HCT116 (cell line): ENCODE results near the gene TCFL5. TPM values are rescaled to one million over a fixed set of nuclear protein-coding genes. Genes with fewer than 3 reads are reported as not detected.
A peak's percentile ranks its signal among the peaks of the same experiment; 100 is the strongest.

Experiments
- ATAC-seq: fragments of 200-7000 bp; cut with Tn5 transposase; 2 replicates; pipeline ENCODE4 v1.9.1; 2020; ENCODE audit warnings: mild to moderate bottlenecking, moderate library complexity
- BruUV-seq: library from RNA; stranded (reverse); fragments of 400-500 nt; replicated peaks from 2 replicates; lab custom pipeline; 2021; lab: Mats Ljungman, UMichigan
- CTCF ChIA-PET: fragments of 300-600 bp; sonication (Branson Sonifier 250); formaldehyde crosslinking; loops from one replicate; lab custom pipeline; 2021; ENCODE audit warnings: antibody characterized with exemption; lab: Charles Lee
- POLR2A ChIA-PET: fragments of 300-600, 350-600 bp; sonication (Branson Sonifier 250); formaldehyde crosslinking; loops from one replicate; lab custom pipeline; 2021; ENCODE audit warnings: antibody characterized with exemption; lab: Charles Lee
- RAD21 ChIA-PET, 2 experiments: fragments of 300-600 bp; sonication (Branson Sonifier 250); formaldehyde crosslinking; loops; one replicate each; lab custom pipeline; 2023; ENCODE audit warnings: low total read pairs in 2 of 2; ENCODE audit not compliant: uncharacterized antibody in 2 of 2, unreplicated experiment in 2 of 2, low non-redundant PET in 1 of 2; lab: Charles Lee
- DNase-seq: peaks from one replicate; pipeline ENCODE4 v3.0.0-alpha.2; 2010; ENCODE audit warnings: low read depth, low spot score
- H2AFZ ChIP-seq: fragments of 200-600 bp; shearing (Covaris generic), sonication (generic); 2 replicates; pipeline ENCODE4 v1.6.1; 2017; ENCODE audit warnings: low read depth, mixed run types, mixed read lengths, antibody characterized with exemption, low read length; ENCODE audit not compliant: poor library complexity, severe bottlenecking
- H3K27ac ChIP-seq: 2 replicates; pipeline ENCODE4 v1.5.1; 2012; ENCODE audit warnings: low read depth, low read length
- H3K27me3 ChIP-seq: fragments of 200-600 bp; sonication (generic); 2 replicates; pipeline ENCODE4 v1.6.1; 2016; ENCODE audit warnings: mixed run types, low read length, mixed read lengths; ENCODE audit not compliant: insufficient read depth
- H3K36me3 ChIP-seq, 2 experiments: fragments of 200-500 bp in 1 of 2; fragments of 200-600 bp in 1 of 2; sonication (Bioruptor generic) in 1 of 2; sonication (generic) in 1 of 2; 2 replicates each; pipeline versions ENCODE4 v1.5.1 to v1.6.1; 2014 to 2016; ENCODE audit warnings: low read length in 2 of 2, inconsistent platforms in 1 of 2, mixed read lengths in 1 of 2, mixed run types in 1 of 2; ENCODE audit not compliant: insufficient read depth in 2 of 2, control insufficient read depth in 1 of 2
- H3K4me1 ChIP-seq, 2 experiments: fragments of 200-600 bp in 1 of 2; sonication (generic) in 1 of 2; 2 replicates each; pipeline versions ENCODE4 v1.5.1 to v1.6.1; 2012 to 2017; ENCODE audit warnings: low read length in 2 of 2, inconsistent platforms in 1 of 2, mild to moderate bottlenecking in 1 of 2, mixed read lengths in 1 of 2, mixed run types in 1 of 2, moderate library complexity in 1 of 2; ENCODE audit not compliant: insufficient read depth in 2 of 2, control insufficient read depth in 1 of 2
- H3K4me2 ChIP-seq: fragments of 200-600 bp; sonication (generic); 2 replicates; pipeline ENCODE4 v1.6.1; 2017; ENCODE audit warnings: mixed run types, low read length, mixed read lengths
- H3K4me3 ChIP-seq, 2 experiments: fragments of 200-600 bp in 1 of 2; sonication (generic) in 1 of 2; replicated peaks in 1 of 2; 2 replicates each; pipeline ENCODE4 v1.5.1; 2011 to 2016; ENCODE audit warnings: low read length in 2 of 2, control low read depth in 1 of 2, low read depth in 1 of 2, mild to moderate bottlenecking in 1 of 2, mixed read lengths in 1 of 2, mixed run types in 1 of 2
- H3K79me2 ChIP-seq: fragments of 200-600 bp; sonication (generic); 2 replicates; pipeline ENCODE4 v1.6.1; 2017; ENCODE audit warnings: mild to moderate bottlenecking, mixed run types, low read length, moderate library complexity, mixed read lengths; ENCODE audit not compliant: insufficient read depth
- H3K9ac ChIP-seq: fragments of 200-600 bp; sonication (generic); 2 replicates; pipeline ENCODE4 v1.6.1; 2016; ENCODE audit warnings: low read length, mixed read lengths
- H3K9me2 ChIP-seq: fragments of 200-600 bp; sonication (generic), shearing (Covaris generic); 2 replicates; pipeline ENCODE4 v1.6.1; 2017; ENCODE audit warnings: mixed run types, mild to moderate bottlenecking, moderate library complexity; ENCODE audit not compliant: insufficient read depth
- H3K9me3 ChIP-seq, 2 experiments: fragments of 200-500 bp in 1 of 2; fragments of 200-600 bp in 1 of 2; sonication (Bioruptor generic) in 1 of 2; sonication (generic) in 1 of 2; 2 replicates each; pipeline ENCODE4 v1.6.1; 2014 to 2017; ENCODE audit warnings: low read length in 2 of 2, mixed read lengths in 2 of 2, inconsistent platforms in 1 of 2, low read depth in 1 of 2, mild to moderate bottlenecking in 1 of 2, mixed run types in 1 of 2, moderate library complexity in 1 of 2; ENCODE audit not compliant: control insufficient read depth in 1 of 2, insufficient read depth in 1 of 2
- H4K20me1 ChIP-seq: fragments of 200-600 bp; sonication (generic), shearing (Covaris generic); 2 replicates; pipeline ENCODE4 v1.6.1; 2017; ENCODE audit warnings: mixed run types, mild to moderate bottlenecking, moderate library complexity; ENCODE audit not compliant: insufficient read depth
- CBX3 ChIP-seq: IDR thresholded peaks from 2 replicates; pipeline ENCODE4 v1.6.1; 2012; ENCODE audit warnings: low read depth
- CEBPB ChIP-seq: IDR thresholded peaks from 2 replicates; pipeline ENCODE4 v1.6.1; 2012; ENCODE audit warnings: low read depth
- CTCF ChIP-seq, 3 experiments: fragments of 200-600 bp in 1 of 3; sonication (generic) in 1 of 3; IDR thresholded peaks in 2 of 3; conservative IDR thresholded peaks in 1 of 3; 2 replicates each; pipeline ENCODE4 v1.5.1; 2012 to 2017; ENCODE audit warnings: low read depth in 2 of 3, low read length in 2 of 3, antibody characterized with exemption in 1 of 3, borderline replicate concordance in 1 of 3, control low read depth in 1 of 3, mild to moderate bottlenecking in 1 of 3, mixed read lengths in 1 of 3, mixed run types in 1 of 3, moderate library complexity in 1 of 3; ENCODE audit not compliant: insufficient read depth in 1 of 3
- EGR1 ChIP-seq: IDR thresholded peaks from 2 replicates; pipeline ENCODE4 v1.6.1; 2012; ENCODE audit warnings: low read depth
- ELF1 ChIP-seq: IDR thresholded peaks from 2 replicates; pipeline ENCODE4 v1.6.1; 2012; ENCODE audit warnings: low read depth, borderline replicate concordance
- EZH2 ChIP-seq: fragments of 200-600 bp; sonication (generic); IDR thresholded peaks from 2 replicates; pipeline ENCODE4 v1.6.1; 2017; ENCODE audit warnings: antibody characterized with exemption, mixed run types
- EZH2phosphoT487 ChIP-seq: fragments of 200-600 bp; IDR thresholded peaks from 2 replicates; pipeline ENCODE4 v1.6.1; 2018; ENCODE audit warnings: antibody characterized with exemption, borderline replicate concordance
- POLR2AphosphoS5 ChIP-seq: IDR thresholded peaks from 2 replicates; pipeline ENCODE4 v1.6.1; 2011; ENCODE audit warnings: mild to moderate bottlenecking, low read depth, low read length, moderate library complexity
- RAD21 ChIP-seq: IDR thresholded peaks from 2 replicates; pipeline ENCODE4 v1.6.1; 2012; ENCODE audit warnings: low read depth, mild to moderate bottlenecking
- REST ChIP-seq: IDR thresholded peaks from 2 replicates; pipeline ENCODE4 v1.6.1; 2012; ENCODE audit warnings: low read depth
- SIN3A ChIP-seq: IDR thresholded peaks from 2 replicates; pipeline ENCODE4 v1.6.1; 2012; ENCODE audit warnings: low read depth
- SP1 ChIP-seq: IDR thresholded peaks from 2 replicates; pipeline ENCODE4 v1.6.1; 2012; ENCODE audit warnings: low read depth
- SRF ChIP-seq: IDR thresholded peaks from 2 replicates; pipeline ENCODE4 v1.6.1; 2012; ENCODE audit warnings: low read depth
- TCF7L2 ChIP-seq: IDR thresholded peaks from 2 replicates; pipeline ENCODE4 v1.7.0; 2011; ENCODE audit warnings: borderline replicate concordance, inconsistent platforms; ENCODE audit not compliant: insufficient read depth, insufficient read length; ENCODE audit errors: extremely low read depth
- ZBTB33 ChIP-seq: IDR thresholded peaks from 2 replicates; pipeline ENCODE4 v1.6.1; 2011; ENCODE audit warnings: mild to moderate bottlenecking, low read length, moderate library complexity; ENCODE audit not compliant: insufficient replicate concordance; ENCODE audit errors: extremely low read depth
- ZFX ChIP-seq: fragments of 450-650 bp; IDR thresholded peaks from 2 replicates; pipeline ENCODE4 v1.6.1; 2017
- ZNF274 ChIP-seq: fragments of 200-500 bp; sonication (Bioruptor generic); IDR thresholded peaks from 2 replicates; pipeline ENCODE4 v1.6.1; 2014; ENCODE audit warnings: mild to moderate bottlenecking, low read depth, low read length, inconsistent platforms
- intact Hi-C: fragments of 100-400 bp; cut with micrococcal nuclease; formaldehyde crosslinking; loops from 2 replicates; pipeline ENCODE4 v1.10.0; 2022
- total RNA-seq: library from RNA; stranded (reverse); gene quantifications from one replicate; pipeline ENCODE4 v1.2.1, GENCODE V29; 2021; ENCODE audit not compliant: unreplicated experiment

The TCFL5 gene
- total RNA-seq, 1 experiment from 2014 or later = 20.4 TPM

- ChIA-PET RAD21 (no interaction called here), CTCF (no interaction called here), POLR2A (no interaction called here)
- Histone ChIP-seq H3K4me2 (no peak overlapping the region), H2AFZ (no peak overlapping the region), H3K9ac (no peak overlapping the region), H3K9me3 (no peaks in the 10 kb centered on the region), H3K4me1 (peaks cover 21 to 36% of the 10 kb centered on the region in 2 experiments), H3K9me2 (no peaks in the 10 kb centered on the region), H4K20me1 (no peaks in the 10 kb centered on the region; the same call in 1 of the 2 replicates), H3K27me3 (no peaks in the 10 kb centered on the region), H3K27ac (no peak overlapping the region), H3K4me3 (no peak overlapping the region), H3K79me2 (peaks cover 27% of the 10 kb centered on the region), H3K36me3 (peaks cover 24 to 33% of the 10 kb centered on the region in 2 experiments)
- TF ChIP-seq ELF1 (no peak), ZBTB33 (no peak), EGR1 (no peak), EZH2 (no peak), ZFX (no peak), CEBPB (no peak), POLR2AphosphoS5 (no peak; the same call in 1 of the 2 replicates), CBX3 (no peak), EZH2phosphoT487 (no peak), CTCF (IDR thresholded peaks at IDR 0.05 in 2 of 3, conservative IDR thresholded peaks at IDR 0.05 in 1 of 3; ENCODE audit: borderline replicate concordance in 1 of 3, insufficient read depth in 1 of 3, low read depth in 2 of 3, low read length in 2 of 3) (no peak), ZNF274 (no peak), SIN3A (no peak), SP1 (no peak), REST (no peak), SRF (no peak), TCF7L2 (no peak), RAD21 (no peak)
- TSS peak; percentile 46 for BruUV-seq
- no peak for DNase-seq
- intact Hi-C loops = no loop called here
- ATAC-seq = no peak
These were observed 48.8 kb downstream of the TCFL5 start for GRCh38 chr20:62812907-62813200.
